DOHH2 (cell line): Measurements from ENCODE around the gene DAGLA.

ENCODE experiments used
- EZH2phosphoT487 ChIP-seq: fragments of 200-600 bp; sonication (generic); IDR thresholded peaks from 2 replicates; pipeline ENCODE4 v1.6.1; 2017; ENCODE audit warnings: borderline replicate concordance, mild to moderate bottlenecking, antibody characterized with exemption, low read length, moderate library complexity, mixed read lengths
- TF ChIP-seq, protein P1 (sequence below): fragments of 200-600 bp; sonication (generic); IDR thresholded peaks from one replicate; pipeline ENCODE4 v1.5.1; 2014; ENCODE audit warnings: antibody characterized with exemption, mild to moderate bottlenecking, low read depth, low read length; ENCODE audit not compliant: poor library complexity, severe bottlenecking

DNA sequence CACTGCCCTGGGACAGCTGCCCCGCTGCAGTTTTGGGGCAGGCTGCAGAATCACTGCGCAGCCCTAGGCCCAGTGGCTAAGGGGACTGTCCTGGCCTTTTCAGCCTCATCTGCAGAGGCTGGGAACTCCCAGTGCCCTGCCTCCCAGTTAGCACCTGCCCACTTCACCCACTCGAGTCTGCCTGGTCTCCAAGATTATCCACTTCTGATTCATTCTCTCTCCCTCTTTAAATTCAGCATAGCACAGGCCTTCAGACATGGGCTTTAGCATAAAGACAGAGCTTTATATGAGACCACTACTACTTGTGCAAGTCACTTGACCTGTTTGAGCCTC, 8.9 kb downstream of the DAGLA start:
- TF ChIP-seq, protein P1, sequence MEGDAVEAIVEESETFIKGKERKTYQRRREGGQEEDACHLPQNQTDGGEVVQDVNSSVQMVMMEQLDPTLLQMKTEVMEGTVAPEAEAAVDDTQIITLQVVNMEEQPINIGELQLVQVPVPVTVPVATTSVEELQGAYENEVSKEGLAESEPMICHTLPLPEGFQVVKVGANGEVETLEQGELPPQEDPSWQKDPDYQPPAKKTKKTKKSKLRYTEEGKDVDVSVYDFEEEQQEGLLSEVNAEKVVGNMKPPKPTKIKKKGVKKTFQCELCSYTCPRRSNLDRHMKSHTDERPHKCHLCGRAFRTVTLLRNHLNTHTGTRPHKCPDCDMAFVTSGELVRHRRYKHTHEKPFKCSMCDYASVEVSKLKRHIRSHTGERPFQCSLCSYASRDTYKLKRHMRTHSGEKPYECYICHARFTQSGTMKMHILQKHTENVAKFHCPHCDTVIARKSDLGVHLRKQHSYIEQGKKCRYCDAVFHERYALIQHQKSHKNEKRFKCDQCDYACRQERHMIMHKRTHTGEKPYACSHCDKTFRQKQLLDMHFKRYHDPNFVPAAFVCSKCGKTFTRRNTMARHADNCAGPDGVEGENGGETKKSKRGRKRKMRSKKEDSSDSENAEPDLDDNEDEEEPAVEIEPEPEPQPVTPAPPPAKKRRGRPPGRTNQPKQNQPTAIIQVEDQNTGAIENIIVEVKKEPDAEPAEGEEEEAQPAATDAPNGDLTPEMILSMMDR: no peak
- no peak for TF ChIP-seq EZH2phosphoT487
